Measurements from ENCODE around the gene INSL6.

Gene INSL6

GRCh38 chr9:5185220-5185840, at the start of gene INSL6:
Gene INSL6, minus strand, starts transcription at chr9:5185639. Its CDS starts 37 bp downstream, at chr9:5185602.
- Histone ChIP-seq H3K27me3 (ENCODE audit: low read length) (no peaks in the 10 kb centered on the region), H4K20me1 (ENCODE audit: low read depth, low read length) (no peaks in the 10 kb centered on the region), H3K4me3 (ENCODE audit: insufficient read depth, low read length, poor library complexity, severe bottlenecking) (no peak within 1 kb of the TSS)

DNA sequence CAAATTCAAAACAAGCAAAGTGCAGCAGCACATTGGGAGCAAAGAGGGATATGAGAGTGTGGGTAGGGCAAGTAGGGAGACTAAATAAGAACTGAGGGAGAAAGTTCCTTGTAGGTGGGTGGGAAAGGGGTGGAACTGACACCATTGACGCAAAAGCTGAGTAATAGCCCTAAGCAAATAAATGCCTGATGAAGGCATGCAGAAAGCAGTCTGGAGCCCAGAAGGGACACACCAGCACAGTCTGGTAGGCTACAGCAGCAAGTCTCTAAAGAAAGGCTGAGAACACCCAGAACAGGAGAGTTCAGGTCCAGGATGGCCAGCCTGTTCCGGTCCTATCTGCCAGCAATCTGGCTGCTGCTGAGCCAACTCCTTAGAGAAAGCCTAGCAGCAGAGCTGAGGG, 45.8 kb upstream of the INSL6 start, which contains the start of gene INSL4:
Gene INSL4 (plus strand): TSS at position 208 of the 400 bp plus-strand sequence. CDS start 105 bp downstream, at position 313.
- Histone ChIP-seq H3F3A (ENCODE audit: insufficient read depth) (no peaks in the 10 kb centered on the region), H4K20me1 (ENCODE audit: low read depth, low read length) (no peaks in the 10 kb centered on the region), H3K27ac (ENCODE audit: low read depth, low read length) (no peak within 1 kb of the TSS), H3K79me2 (ENCODE audit: insufficient read depth, low read length) (no peaks in the 10 kb centered on the region), H3K4me2 (ENCODE audit: low read depth, low read length, poor library complexity, severe bottlenecking) (no peak within 1 kb of the TSS), H2AFZ (ENCODE audit: low read depth, low read length, severe bottlenecking) (no peak within 1 kb of the TSS), H3K4me3 (ENCODE audit: insufficient read depth, low read length, poor library complexity, severe bottlenecking) (no peak within 1 kb of the TSS), H3K36me3 (ENCODE audit: low read length) (no peaks in the 10 kb centered on the region), H3K9me2 (replicated peaks; ENCODE audit: insufficient read depth, low read length) (no peaks in the 10 kb centered on the region), H3K27me3 (ENCODE audit: low read length) (no peaks in the 10 kb centered on the region), H3K9ac (ENCODE audit: low read length) (no peak within 1 kb of the TSS), H3K9me3 (ENCODE audit: insufficient read depth, low read length) (no peaks in the 10 kb centered on the region)
- no peak for TF ChIP-seq EZH2phosphoT487 (conservative IDR thresholded peaks at IDR 0.05; ENCODE audit: low read length)
- TF ChIP-seq, protein P1, sequence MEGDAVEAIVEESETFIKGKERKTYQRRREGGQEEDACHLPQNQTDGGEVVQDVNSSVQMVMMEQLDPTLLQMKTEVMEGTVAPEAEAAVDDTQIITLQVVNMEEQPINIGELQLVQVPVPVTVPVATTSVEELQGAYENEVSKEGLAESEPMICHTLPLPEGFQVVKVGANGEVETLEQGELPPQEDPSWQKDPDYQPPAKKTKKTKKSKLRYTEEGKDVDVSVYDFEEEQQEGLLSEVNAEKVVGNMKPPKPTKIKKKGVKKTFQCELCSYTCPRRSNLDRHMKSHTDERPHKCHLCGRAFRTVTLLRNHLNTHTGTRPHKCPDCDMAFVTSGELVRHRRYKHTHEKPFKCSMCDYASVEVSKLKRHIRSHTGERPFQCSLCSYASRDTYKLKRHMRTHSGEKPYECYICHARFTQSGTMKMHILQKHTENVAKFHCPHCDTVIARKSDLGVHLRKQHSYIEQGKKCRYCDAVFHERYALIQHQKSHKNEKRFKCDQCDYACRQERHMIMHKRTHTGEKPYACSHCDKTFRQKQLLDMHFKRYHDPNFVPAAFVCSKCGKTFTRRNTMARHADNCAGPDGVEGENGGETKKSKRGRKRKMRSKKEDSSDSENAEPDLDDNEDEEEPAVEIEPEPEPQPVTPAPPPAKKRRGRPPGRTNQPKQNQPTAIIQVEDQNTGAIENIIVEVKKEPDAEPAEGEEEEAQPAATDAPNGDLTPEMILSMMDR (IDR thresholded peaks at IDR 0.05; ENCODE audit: insufficient read depth, low read length, poor library complexity, severe bottlenecking) = no peak

More at GRCh38 chr9:5185220-5185840, at the start of gene INSL6:
- H2AFZ ChIP-seq (ENCODE audit: low read depth, low read length, severe bottlenecking) = no peak within 1 kb of the TSS
- TF ChIP-seq, protein P1 (IDR thresholded peaks at IDR 0.05; ENCODE audit: insufficient read depth, low read length, poor library complexity, severe bottlenecking) = no peak
- TF ChIP-seq EZH2phosphoT487 (conservative IDR thresholded peaks at IDR 0.05; ENCODE audit: low read length) = no peak
- no peaks in the 10 kb centered on the region for H3F3A ChIP-seq (ENCODE audit: insufficient read depth)
- no peak within 1 kb of the TSS for H3K27ac ChIP-seq (ENCODE audit: low read depth, low read length)
- no peaks in the 10 kb centered on the region for H3K9me2 ChIP-seq (replicated peaks; ENCODE audit: insufficient read depth, low read length)
- no peak within 1 kb of the TSS for H3K9ac ChIP-seq (ENCODE audit: low read length)
- no peaks in the 10 kb centered on the region for H3K79me2 ChIP-seq (ENCODE audit: insufficient read depth, low read length)
- no peaks in the 10 kb centered on the region for H3K9me3 ChIP-seq (ENCODE audit: insufficient read depth, low read length)
- no peak within 1 kb of the TSS for H3K4me2 ChIP-seq (ENCODE audit: low read depth, low read length, poor library complexity, severe bottlenecking)
- H3K36me3 ChIP-seq (ENCODE audit: low read length) = no peaks in the 10 kb centered on the region

DNA sequence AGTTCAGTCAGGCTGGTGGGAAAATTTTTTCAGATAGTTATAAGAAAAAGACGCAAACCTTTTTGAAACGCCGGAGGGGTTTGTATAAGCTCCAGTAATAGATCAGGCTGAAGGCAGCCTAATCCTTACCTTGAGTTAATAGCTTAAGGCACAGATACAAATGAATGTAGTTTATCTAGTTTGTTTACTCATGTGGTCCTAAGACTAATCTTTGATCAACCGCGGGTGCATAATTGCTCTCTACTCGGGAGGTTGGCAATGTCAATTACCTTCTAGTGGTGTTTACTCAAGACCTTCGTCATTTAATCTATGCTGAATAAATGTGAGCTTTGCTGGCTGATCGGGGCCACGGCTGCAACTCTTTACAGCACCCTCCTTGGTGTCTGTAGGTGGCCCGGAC, 45.1 kb upstream of the INSL6 start:
- Histone ChIP-seq H3K27me3 (ENCODE audit: low read length) (no peaks in the 10 kb centered on the region), H3K27ac (ENCODE audit: low read depth, low read length) (no peak overlapping the region), H3K4me3 (ENCODE audit: insufficient read depth, low read length, poor library complexity, severe bottlenecking) (no peak overlapping the region), H3K9ac (ENCODE audit: low read length) (no peak overlapping the region), H3K79me2 (ENCODE audit: insufficient read depth, low read length) (no peaks in the 10 kb centered on the region), H3F3A (ENCODE audit: insufficient read depth) (no peaks in the 10 kb centered on the region), H3K36me3 (ENCODE audit: low read length) (no peaks in the 10 kb centered on the region), H3K9me3 (ENCODE audit: insufficient read depth, low read length) (no peaks in the 10 kb centered on the region), H3K4me2 (ENCODE audit: low read depth, low read length, poor library complexity, severe bottlenecking) (no peak overlapping the region), H2AFZ (ENCODE audit: low read depth, low read length, severe bottlenecking) (no peak overlapping the region), H3K9me2 (replicated peaks; ENCODE audit: insufficient read depth, low read length) (no peaks in the 10 kb centered on the region), H4K20me1 (ENCODE audit: low read depth, low read length) (no peaks in the 10 kb centered on the region)
- no peak for TF ChIP-seq EZH2phosphoT487 (conservative IDR thresholded peaks at IDR 0.05; ENCODE audit: low read length)
- TF ChIP-seq, protein P1 (IDR thresholded peaks at IDR 0.05; ENCODE audit: insufficient read depth, low read length, poor library complexity, severe bottlenecking) = no peak
